Hepatocyte (in vitro differentiated cells): ENCODE results near the gene ST6GALNAC5. TPM values are rescaled to one million over a fixed set of nuclear protein-coding genes. Genes with fewer than 3 reads are reported as not detected.
A peak's percentile ranks its signal among the peaks of the same experiment; 100 is the strongest.

ENCODE experiments used
- DNase-seq: peaks from one replicate; pipeline ENCODE4 v3.0.0-alpha.2; 2016; ENCODE audit warnings: low spot score
- H2AFZ ChIP-seq: fragments of 200-600 bp; sonication (generic); 2 replicates; pipeline ENCODE4 v1.6.0; 2016; ENCODE audit warnings: antibody characterized with exemption, mild to moderate bottlenecking
- H3K27ac ChIP-seq: fragments of 200-600 bp; sonication (generic); 2 replicates; pipeline ENCODE4 v1.5.1; 2016; ENCODE audit warnings: mild to moderate bottlenecking
- H3K27me3 ChIP-seq: fragments of 200-600 bp; sonication (generic); 2 replicates; pipeline ENCODE4 v1.6.1; 2016
- H3K36me3 ChIP-seq: fragments of 200-600 bp; sonication (generic); replicated peaks from 2 replicates; pipeline ENCODE4 v1.5.1; 2016; ENCODE audit warnings: low read depth; ENCODE audit not compliant: insufficient read depth
- H3K4me1 ChIP-seq: fragments of 200-600 bp; sonication (generic); 2 replicates; pipeline ENCODE4 v1.5.1; 2016; ENCODE audit warnings: mild to moderate bottlenecking, moderate library complexity; ENCODE audit not compliant: insufficient read depth
- H3K4me2 ChIP-seq: fragments of 200-600 bp; sonication (generic); 2 replicates; pipeline ENCODE4 v1.6.0; 2016
- H3K4me3 ChIP-seq: fragments of 200-600 bp; sonication (generic); 2 replicates; pipeline ENCODE4 v1.5.1; 2016; ENCODE audit warnings: mild to moderate bottlenecking
- H3K79me2 ChIP-seq: fragments of 200-600 bp; sonication (generic); 2 replicates; pipeline ENCODE4 v1.6.0; 2017; ENCODE audit warnings: mild to moderate bottlenecking
- H3K9me2 ChIP-seq: fragments of 200-600 bp; sonication (generic); replicated peaks from 2 replicates; pipeline ENCODE4 v1.6.0; 2017; ENCODE audit warnings: mild to moderate bottlenecking; ENCODE audit not compliant: insufficient read depth
- H3K9me3 ChIP-seq: fragments of 200-600 bp; sonication (generic); 2 replicates; pipeline ENCODE4 v1.5.1; 2016; ENCODE audit warnings: low read depth, mild to moderate bottlenecking
- H4K20me1 ChIP-seq: fragments of 200-600 bp; sonication (generic); 2 replicates; pipeline ENCODE4 v1.6.0; 2016; ENCODE audit warnings: mild to moderate bottlenecking; ENCODE audit not compliant: insufficient read depth, poor library complexity, severe bottlenecking
- EZH2 ChIP-seq: fragments of 200-600 bp; sonication (generic); IDR thresholded peaks from 2 replicates; pipeline ENCODE4 v1.6.1; 2016; ENCODE audit warnings: antibody characterized with exemption, mild to moderate bottlenecking, borderline replicate concordance
- EZH2phosphoT487 ChIP-seq: fragments of 200-600 bp; sonication (generic); IDR thresholded peaks from one replicate; pipeline ENCODE4 v1.6.1; 2018; ENCODE audit warnings: antibody characterized with exemption, mild to moderate bottlenecking, low read depth, moderate library complexity; ENCODE audit not compliant: unreplicated experiment, severe bottlenecking
- WGBS: methylation state at CpG from one replicate; pipeline ENCODE4 v1.1.6; 2016; ENCODE audit warnings: low lambda C conversion rate; ENCODE audit errors: missing lambda C conversion rate; 5-methylcytosine and 5-hydroxymethylcytosine counted together
- polyA plus RNA-seq: library from polyadenylated mRNA; unstranded; fragments of >200 nt; fragmentation: Nextera tagmentation; extraction: Ambion mirVana; gene quantifications from 2 replicates; pipeline ENCODE4 v1.2.1, GENCODE V29; 2016
- total RNA-seq: library from RNA; depleted of rRNA; stranded (reverse); fragments of >200 nt; gene quantifications from 2 replicates; pipeline ENCODE4 v1.2.3, GENCODE V29; 2014
- TF ChIP-seq, protein P1 (sequence below): fragments of 200-600 bp; sonication (generic); IDR thresholded peaks from 2 replicates; pipeline ENCODE4 v1.5.1; 2016; ENCODE audit warnings: antibody characterized with exemption, mild to moderate bottlenecking; ENCODE audit not compliant: poor library complexity

The ST6GALNAC5 gene
- total and polyA plus RNA-seq, 2 experiments from 2014 or later, result 3.6 to 3.7 TPM

GRCh38 chr1:76891931-76892622 is 24.8 kb downstream of the ST6GALNAC5 start:
- Histone ChIP-seq H2AFZ (no peak overlapping the region), H3K4me3 (no peak overlapping the region), H3K9me2 (no peaks in the 10 kb centered on the region), H4K20me1 (no peaks in the 10 kb centered on the region), H3K27me3 (no peaks in the 10 kb centered on the region), H3K79me2 (no peaks in the 10 kb centered on the region), H3K4me2 (peak overlapping the region; percentile 33), H3K27ac (no peak overlapping the region), H3K9me3 (no peaks in the 10 kb centered on the region), H3K36me3 (no peaks in the 10 kb centered on the region), H3K4me1 (peaks cover 4% of the 10 kb centered on the region)
- TF ChIP-seq EZH2, result no peak
- TF ChIP-seq EZH2phosphoT487, result no peak
- TF ChIP-seq, protein P1, sequence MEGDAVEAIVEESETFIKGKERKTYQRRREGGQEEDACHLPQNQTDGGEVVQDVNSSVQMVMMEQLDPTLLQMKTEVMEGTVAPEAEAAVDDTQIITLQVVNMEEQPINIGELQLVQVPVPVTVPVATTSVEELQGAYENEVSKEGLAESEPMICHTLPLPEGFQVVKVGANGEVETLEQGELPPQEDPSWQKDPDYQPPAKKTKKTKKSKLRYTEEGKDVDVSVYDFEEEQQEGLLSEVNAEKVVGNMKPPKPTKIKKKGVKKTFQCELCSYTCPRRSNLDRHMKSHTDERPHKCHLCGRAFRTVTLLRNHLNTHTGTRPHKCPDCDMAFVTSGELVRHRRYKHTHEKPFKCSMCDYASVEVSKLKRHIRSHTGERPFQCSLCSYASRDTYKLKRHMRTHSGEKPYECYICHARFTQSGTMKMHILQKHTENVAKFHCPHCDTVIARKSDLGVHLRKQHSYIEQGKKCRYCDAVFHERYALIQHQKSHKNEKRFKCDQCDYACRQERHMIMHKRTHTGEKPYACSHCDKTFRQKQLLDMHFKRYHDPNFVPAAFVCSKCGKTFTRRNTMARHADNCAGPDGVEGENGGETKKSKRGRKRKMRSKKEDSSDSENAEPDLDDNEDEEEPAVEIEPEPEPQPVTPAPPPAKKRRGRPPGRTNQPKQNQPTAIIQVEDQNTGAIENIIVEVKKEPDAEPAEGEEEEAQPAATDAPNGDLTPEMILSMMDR, result no peak
- 58% methylated on average over 4 of the region's 4 CpGs for WGBS
- DNase-seq, result no peak

GRCh38 chr1:76892675-76893074 is 25.4 kb downstream of the ST6GALNAC5 start:
- H3K4me3 ChIP-seq, result no peak overlapping the region
- no peak overlapping the region for H2AFZ ChIP-seq
- no peaks in the 10 kb centered on the region for H3K36me3 ChIP-seq
- 71% methylated on average over 1 of the region's 1 CpG for WGBS
- no peak overlapping the region for H3K4me2 ChIP-seq
- H4K20me1 ChIP-seq, result no peaks in the 10 kb centered on the region
- H3K9me3 ChIP-seq, result no peaks in the 10 kb centered on the region
- no peaks in the 10 kb centered on the region for H3K9me2 ChIP-seq
- TF ChIP-seq EZH2, result no peak
- TF ChIP-seq, protein P1, result no peak
- no peak for TF ChIP-seq EZH2phosphoT487
- no peaks in the 10 kb centered on the region for H3K27me3 ChIP-seq
- H3K27ac ChIP-seq, result no peak overlapping the region
- no peak for DNase-seq
- peaks cover 4% of the 10 kb centered on the region for H3K4me1 ChIP-seq
- no peaks in the 10 kb centered on the region for H3K79me2 ChIP-seq

GRCh38 chr1:76901158-76901767 is 34.0 kb downstream of the ST6GALNAC5 start:
- Histone ChIP-seq H3K36me3 (no peaks in the 10 kb centered on the region), H4K20me1 (no peaks in the 10 kb centered on the region), H3K27me3 (no peaks in the 10 kb centered on the region), H3K9me2 (no peaks in the 10 kb centered on the region), H3K4me3 (no peak overlapping the region), H3K79me2 (no peaks in the 10 kb centered on the region), H3K4me1 (no peaks in the 10 kb centered on the region), H2AFZ (no peak overlapping the region), H3K9me3 (no peaks in the 10 kb centered on the region), H3K27ac (no peak overlapping the region), H3K4me2 (no peak overlapping the region)
- WGBS, result 87% methylated on average over 2 of the region's 2 CpGs
- TF ChIP-seq EZH2 (no peak), EZH2phosphoT487 (no peak)
- TF ChIP-seq, protein P1, result peak; percentile 52
- DNase-seq, result peak; percentile 57
